HepG2 (cell line): ENCODE results near the gene ZNF670. TPM values are rescaled to one million over a fixed set of nuclear protein-coding genes. Genes with fewer than 3 reads are reported as not detected.
A peak's percentile ranks its signal among the peaks of the same experiment; 100 is the strongest.

ENCODE experiments used
- CREM ChIP-seq, 2 experiments: sonication (generic) in 1 of 2; formaldehyde crosslinking in 1 of 2; IDR thresholded peaks; 2 replicates each; pipeline versions ENCODE4 v1.4.0 to v1.6.1; 2016 to 2020; ENCODE audit warnings: antibody characterized with exemption in 1 of 2, mild to moderate bottlenecking in 1 of 2, missing genetic modification reagents in 1 of 2
- HHEX ChIP-seq: IDR thresholded peaks from 2 replicates; pipeline ENCODE4 v1.6.1; 2016; ENCODE audit warnings: control low read depth
- POLR2AphosphoS2 ChIP-seq: IDR thresholded peaks from 2 replicates; pipeline ENCODE4 v1.6.1; 2011; ENCODE audit warnings: low read depth, low read length, improper control_type of control experiment
- SMARCE1 ChIP-seq: fragments of 450-650 bp; IDR thresholded peaks from 2 replicates; pipeline ENCODE4 v1.6.1; 2017; ENCODE audit warnings: borderline replicate concordance
- SMC3 ChIP-seq: IDR thresholded peaks from 2 replicates; pipeline ENCODE4 v1.6.1; 2011; ENCODE audit warnings: low read length, improper control_type of control experiment
- TBX3 ChIP-seq: fragments of 450-650 bp; IDR thresholded peaks from 2 replicates; pipeline ENCODE4 v1.6.1; 2017; ENCODE audit warnings: antibody characterized with exemption, mild to moderate bottlenecking, inconsistent platforms, borderline replicate concordance
- ZNF263 ChIP-seq: sonication (generic); formaldehyde crosslinking; IDR thresholded peaks from 2 replicates; pipeline ENCODE4 v1.4.0; 2020; ENCODE audit warnings: missing genetic modification reagents
- ZNF367 ChIP-seq: sonication (generic); formaldehyde crosslinking; IDR thresholded peaks from 2 replicates; pipeline ENCODE4 v1.4.0; 2020; ENCODE audit warnings: missing genetic modification reagents, borderline replicate concordance
- ZNF510 ChIP-seq: sonication (generic); formaldehyde crosslinking; IDR thresholded peaks from 2 replicates; pipeline ENCODE4 v1.4.0; 2020; ENCODE audit warnings: low read depth, mild to moderate bottlenecking, missing genetic modification reagents
- ZNF569 ChIP-seq: sonication (generic); formaldehyde crosslinking; IDR thresholded peaks from 2 replicates; pipeline ENCODE4 v1.5.0; 2020; ENCODE audit warnings: mild to moderate bottlenecking, missing genetic modification reagents, moderate library complexity, borderline replicate concordance
- ZNF577 ChIP-seq: sonication (generic); formaldehyde crosslinking; IDR thresholded peaks from 2 replicates; pipeline ENCODE4 v1.4.0; 2020; ENCODE audit warnings: mild to moderate bottlenecking, low read depth, missing genetic modification reagents, borderline replicate concordance
- ZNF629 ChIP-seq: sonication (generic); formaldehyde crosslinking; conservative IDR thresholded peaks from 2 replicates; pipeline ENCODE4 v1.5.0; 2020; ENCODE audit warnings: missing genetic modification reagents
- ZNF792 ChIP-seq: IDR thresholded peaks from 2 replicates; pipeline ENCODE4 v1.6.1; 2016
- polyA plus RNA-seq, 8 experiments: library from polyadenylated mRNA; depleted of rRNA in 3 of 8; stranded (reverse) in 7 of 8; unstranded in 1 of 8; fragments of >200 nt; fragmentation: Illumina TruSeq in 4 of 8; extraction: Trizol in 4 of 8; gene quantifications; 2 replicates each; pipeline versions ENCODE4 v1.2.1 to v1.2.3, GENCODE V29; 2011 to 2016; ENCODE audit warnings: low read depth in 4 of 8, missing spikeins in 1 of 8, mixed read lengths in 1 of 8; ENCODE audit not compliant: insufficient read depth in 1 of 8
- total RNA-seq, 5 experiments: library from RNA; depleted of rRNA; stranded (reverse); fragments of >200 nt; fragmentation: Illumina TruSeq; extraction: Trizol; gene quantifications; 2 replicates each; pipeline ENCODE4 v1.2.3, GENCODE V29; 2016; ENCODE audit warnings: low read depth in 1 of 5
- TF ChIP-seq, protein P1 (sequence below): sonication (generic); formaldehyde crosslinking; IDR thresholded peaks from 2 replicates; pipeline ENCODE4 v1.4.0; 2020; ENCODE audit warnings: missing genetic modification reagents
- TF ChIP-seq, protein P2 (sequence below): sonication (generic); formaldehyde crosslinking; IDR thresholded peaks from one replicate; pipeline ENCODE4 v1.5.1; 2020; ENCODE audit warnings: mild to moderate bottlenecking, missing genetic modification reagents; ENCODE audit errors: not compliant biosample characterization
- TF ChIP-seq, protein P3 (sequence below): sonication (generic); formaldehyde crosslinking; conservative IDR thresholded peaks from 2 replicates; pipeline ENCODE4 v1.4.0; 2020; ENCODE audit warnings: missing genetic modification reagents
- TF ChIP-seq, protein P4 (sequence below): sonication (generic); formaldehyde crosslinking; IDR thresholded peaks from 2 replicates; pipeline ENCODE4 v1.4.0; 2020; ENCODE audit warnings: missing genetic modification reagents

ZNF670 gene
- total and polyA plus RNA-seq, 2 of the 13 experiments (the other 11 are each of a cell fraction or from before 2014, with no cell fraction given): 4.2 to 10.9 TPM

DNA sequence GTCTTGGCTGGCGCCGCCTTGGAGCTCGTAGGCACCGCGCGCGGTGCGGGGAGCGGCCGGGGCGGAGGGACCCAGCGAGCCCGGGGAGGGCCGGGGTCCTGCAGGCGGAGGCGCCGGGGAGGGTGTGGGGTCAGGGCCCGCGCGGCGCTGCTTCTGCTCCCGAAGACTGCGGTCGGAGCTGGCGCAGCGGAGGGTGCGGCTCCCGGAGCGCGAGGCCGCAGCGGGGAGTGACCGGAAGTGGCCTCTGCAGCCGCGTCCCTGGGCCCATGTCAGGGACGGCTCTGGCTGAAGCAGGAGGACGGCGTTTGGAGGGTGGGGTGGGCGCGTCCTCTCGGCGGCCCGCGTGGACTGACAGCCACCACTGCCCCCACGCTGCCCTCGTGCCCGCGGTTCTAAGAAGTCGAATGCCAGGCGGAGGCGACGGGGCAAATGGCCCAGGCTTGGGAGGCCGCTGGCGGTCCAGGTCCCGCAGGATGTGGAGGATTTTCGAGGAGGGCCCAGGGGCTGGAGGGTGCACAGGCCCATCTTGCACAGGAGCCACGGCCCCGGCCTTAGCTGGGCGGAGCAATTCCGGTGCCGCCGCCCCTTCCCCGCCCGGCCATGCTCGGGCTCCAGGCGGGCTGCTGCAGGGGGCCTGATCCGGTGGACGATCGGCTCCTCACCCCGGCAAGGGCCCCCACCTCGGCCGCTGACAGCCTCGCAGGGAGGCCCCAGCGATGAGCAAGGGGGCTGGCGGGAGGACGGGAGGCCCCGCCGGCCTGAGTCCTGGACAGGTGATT is 33.3 kb upstream of the ZNF670 start (continued):
- TF ChIP-seq POLR2AphosphoS2 (no peak), ZNF792 (CRISPR knock-in tag) (no peak; the same call in 1 of the 2 replicates), ZNF510 (CRISPR knock-in tag) (peak; percentile 65; the same call in 1 of the 2 replicates), ZNF263 (CRISPR knock-in tag) (peak; percentile 79), CREM (IDR thresholded peaks at IDR 0.05) (no peak), CREM (CRISPR knock-in tag; IDR thresholded peaks at IDR 0.05) (no peak), SMC3 (no peak), SMARCE1 (no peak), TBX3 (no peak), ZNF577 (CRISPR knock-in tag) (no peak), ZNF629 (CRISPR knock-in tag) (no peak), ZNF569 (CRISPR knock-in tag) (no peak), ZNF367 (CRISPR knock-in tag) (no peak), HHEX (CRISPR knock-in tag) (no peak)
- TF ChIP-seq, protein P1, sequence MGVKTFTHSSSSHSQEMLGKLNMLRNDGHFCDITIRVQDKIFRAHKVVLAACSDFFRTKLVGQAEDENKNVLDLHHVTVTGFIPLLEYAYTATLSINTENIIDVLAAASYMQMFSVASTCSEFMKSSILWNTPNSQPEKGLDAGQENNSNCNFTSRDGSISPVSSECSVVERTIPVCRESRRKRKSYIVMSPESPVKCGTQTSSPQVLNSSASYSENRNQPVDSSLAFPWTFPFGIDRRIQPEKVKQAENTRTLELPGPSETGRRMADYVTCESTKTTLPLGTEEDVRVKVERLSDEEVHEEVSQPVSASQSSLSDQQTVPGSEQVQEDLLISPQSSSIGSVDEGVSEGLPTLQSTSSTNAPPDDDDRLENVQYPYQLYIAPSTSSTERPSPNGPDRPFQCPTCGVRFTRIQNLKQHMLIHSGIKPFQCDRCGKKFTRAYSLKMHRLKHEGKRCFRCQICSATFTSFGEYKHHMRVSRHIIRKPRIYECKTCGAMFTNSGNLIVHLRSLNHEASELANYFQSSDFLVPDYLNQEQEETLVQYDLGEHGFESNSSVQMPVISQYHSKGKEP (CRISPR knock-in tag): no peak
- TF ChIP-seq, protein P2, sequence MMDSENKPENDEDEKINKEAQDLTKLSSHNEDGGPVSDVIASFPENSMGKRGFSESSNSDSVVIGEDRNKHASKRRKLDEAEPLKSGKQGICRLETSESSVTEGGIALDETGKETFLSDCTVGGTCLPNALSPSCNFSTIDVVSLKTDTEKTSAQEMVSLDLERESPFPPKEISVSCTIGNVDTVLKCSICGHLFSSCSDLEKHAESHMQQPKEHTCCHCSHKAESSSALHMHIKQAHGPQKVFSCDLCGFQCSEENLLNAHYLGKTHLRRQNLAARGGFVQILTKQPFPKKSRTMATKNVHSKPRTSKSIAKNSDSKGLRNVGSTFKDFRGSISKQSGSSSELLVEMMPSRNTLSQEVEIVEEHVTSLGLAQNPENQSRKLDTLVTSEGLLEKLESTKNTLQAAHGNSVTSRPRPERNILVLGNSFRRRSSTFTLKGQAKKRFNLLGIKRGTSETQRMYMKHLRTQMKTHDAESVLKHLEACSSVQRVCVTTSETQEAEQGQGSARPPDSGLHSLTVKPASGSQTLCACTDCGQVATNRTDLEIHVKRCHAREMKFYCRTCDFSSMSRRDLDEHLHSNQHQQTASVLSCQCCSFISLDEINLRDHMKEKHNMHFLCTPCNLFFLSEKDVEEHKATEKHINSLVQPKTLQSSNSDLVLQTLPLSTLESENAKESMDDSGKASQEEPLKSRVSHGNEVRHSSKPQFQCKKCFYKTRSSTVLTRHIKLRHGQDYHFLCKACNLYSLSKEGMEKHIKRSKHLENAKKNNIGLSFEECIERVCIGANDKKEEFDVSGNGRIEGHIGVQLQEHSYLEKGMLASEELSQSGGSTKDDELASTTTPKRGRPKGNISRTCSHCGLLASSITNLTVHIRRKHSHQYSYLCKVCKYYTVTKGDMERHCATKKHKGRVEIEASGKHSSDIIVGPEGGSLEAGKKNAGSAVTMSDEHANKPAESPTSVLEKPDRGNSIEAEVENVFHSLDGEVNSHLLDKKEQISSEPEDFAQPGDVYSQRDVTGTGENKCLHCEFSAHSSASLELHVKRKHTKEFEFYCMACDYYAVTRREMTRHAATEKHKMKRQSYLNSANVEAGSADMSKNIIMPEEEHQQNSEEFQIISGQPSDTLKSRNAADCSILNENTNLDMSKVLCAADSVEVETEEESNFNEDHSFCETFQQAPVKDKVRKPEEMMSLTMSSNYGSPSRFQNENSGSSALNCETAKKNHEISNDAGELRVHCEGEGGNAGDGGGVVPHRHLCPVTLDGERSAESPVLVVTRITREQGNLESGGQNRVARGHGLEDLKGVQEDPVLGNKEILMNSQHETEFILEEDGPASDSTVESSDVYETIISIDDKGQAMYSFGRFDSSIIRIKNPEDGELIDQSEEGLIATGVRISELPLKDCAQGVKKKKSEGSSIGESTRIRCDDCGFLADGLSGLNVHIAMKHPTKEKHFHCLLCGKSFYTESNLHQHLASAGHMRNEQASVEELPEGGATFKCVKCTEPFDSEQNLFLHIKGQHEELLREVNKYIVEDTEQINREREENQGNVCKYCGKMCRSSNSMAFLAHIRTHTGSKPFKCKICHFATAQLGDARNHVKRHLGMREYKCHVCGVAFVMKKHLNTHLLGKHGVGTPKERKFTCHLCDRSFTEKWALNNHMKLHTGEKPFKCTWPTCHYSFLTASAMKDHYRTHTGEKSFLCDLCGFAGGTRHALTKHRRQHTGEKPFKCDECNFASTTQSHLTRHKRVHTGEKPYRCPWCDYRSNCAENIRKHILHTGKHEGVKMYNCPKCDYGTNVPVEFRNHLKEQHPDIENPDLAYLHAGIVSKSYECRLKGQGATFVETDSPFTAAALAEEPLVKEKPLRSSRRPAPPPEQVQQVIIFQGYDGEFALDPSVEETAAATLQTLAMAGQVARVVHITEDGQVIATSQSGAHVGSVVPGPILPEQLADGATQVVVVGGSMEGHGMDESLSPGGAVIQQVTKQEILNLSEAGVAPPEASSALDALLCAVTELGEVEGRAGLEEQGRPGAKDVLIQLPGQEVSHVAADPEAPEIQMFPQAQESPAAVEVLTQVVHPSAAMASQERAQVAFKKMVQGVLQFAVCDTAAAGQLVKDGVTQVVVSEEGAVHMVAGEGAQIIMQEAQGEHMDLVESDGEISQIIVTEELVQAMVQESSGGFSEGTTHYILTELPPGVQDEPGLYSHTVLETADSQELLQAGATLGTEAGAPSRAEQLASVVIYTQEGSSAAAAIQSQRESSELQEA (CRISPR knock-in tag): peak; percentile 28
- TF ChIP-seq, protein P3, sequence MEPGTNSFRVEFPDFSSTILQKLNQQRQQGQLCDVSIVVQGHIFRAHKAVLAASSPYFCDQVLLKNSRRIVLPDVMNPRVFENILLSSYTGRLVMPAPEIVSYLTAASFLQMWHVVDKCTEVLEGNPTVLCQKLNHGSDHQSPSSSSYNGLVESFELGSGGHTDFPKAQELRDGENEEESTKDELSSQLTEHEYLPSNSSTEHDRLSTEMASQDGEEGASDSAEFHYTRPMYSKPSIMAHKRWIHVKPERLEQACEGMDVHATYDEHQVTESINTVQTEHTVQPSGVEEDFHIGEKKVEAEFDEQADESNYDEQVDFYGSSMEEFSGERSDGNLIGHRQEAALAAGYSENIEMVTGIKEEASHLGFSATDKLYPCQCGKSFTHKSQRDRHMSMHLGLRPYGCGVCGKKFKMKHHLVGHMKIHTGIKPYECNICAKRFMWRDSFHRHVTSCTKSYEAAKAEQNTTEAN: no peak; the same call in 1 of the 2 replicates
- TF ChIP-seq, protein P4, sequence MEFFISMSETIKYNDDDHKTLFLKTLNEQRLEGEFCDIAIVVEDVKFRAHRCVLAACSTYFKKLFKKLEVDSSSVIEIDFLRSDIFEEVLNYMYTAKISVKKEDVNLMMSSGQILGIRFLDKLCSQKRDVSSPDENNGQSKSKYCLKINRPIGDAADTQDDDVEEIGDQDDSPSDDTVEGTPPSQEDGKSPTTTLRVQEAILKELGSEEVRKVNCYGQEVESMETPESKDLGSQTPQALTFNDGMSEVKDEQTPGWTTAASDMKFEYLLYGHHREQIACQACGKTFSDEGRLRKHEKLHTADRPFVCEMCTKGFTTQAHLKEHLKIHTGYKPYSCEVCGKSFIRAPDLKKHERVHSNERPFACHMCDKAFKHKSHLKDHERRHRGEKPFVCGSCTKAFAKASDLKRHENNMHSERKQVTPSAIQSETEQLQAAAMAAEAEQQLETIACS (CRISPR knock-in tag): peak; percentile 13; the same call in 1 of the 2 replicates
